ENCODE measurements around the gene LOXL4.

DNA sequence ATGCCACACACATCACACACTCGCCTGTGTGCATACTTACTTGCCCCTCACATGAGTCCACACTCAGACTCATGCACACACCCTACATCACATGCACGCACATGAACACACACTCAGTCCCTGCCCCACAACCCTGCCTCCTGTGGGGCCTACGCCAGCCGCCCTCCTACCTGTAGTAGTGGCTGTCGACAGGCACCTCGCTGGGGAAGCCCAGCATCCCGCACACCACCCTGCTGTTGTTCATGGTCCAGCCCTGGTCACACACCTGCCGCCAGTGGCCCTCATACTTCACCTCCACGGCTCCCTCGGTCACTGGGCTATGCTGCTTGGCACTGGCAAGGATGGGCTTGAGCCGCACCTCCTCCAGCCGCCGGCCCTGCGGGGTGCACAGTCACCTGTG, 7.2 kb downstream of the LOXL4 start:
- TF ChIP-seq, protein P1, sequence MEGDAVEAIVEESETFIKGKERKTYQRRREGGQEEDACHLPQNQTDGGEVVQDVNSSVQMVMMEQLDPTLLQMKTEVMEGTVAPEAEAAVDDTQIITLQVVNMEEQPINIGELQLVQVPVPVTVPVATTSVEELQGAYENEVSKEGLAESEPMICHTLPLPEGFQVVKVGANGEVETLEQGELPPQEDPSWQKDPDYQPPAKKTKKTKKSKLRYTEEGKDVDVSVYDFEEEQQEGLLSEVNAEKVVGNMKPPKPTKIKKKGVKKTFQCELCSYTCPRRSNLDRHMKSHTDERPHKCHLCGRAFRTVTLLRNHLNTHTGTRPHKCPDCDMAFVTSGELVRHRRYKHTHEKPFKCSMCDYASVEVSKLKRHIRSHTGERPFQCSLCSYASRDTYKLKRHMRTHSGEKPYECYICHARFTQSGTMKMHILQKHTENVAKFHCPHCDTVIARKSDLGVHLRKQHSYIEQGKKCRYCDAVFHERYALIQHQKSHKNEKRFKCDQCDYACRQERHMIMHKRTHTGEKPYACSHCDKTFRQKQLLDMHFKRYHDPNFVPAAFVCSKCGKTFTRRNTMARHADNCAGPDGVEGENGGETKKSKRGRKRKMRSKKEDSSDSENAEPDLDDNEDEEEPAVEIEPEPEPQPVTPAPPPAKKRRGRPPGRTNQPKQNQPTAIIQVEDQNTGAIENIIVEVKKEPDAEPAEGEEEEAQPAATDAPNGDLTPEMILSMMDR (IDR thresholded peaks at IDR 0.05): no peak
- TF ChIP-seq POLR2A (IDR thresholded peaks at IDR 0.05) (no peak), POLR2AphosphoS5 (IDR thresholded peaks at IDR 0.05) (no peak)

All from stomach (tissue), 4 donors.